Transverse colon (tissue), 4 donors: ENCODE results near the gene CRYBG1. TPM values are rescaled to one million over a fixed set of nuclear protein-coding genes. Genes with fewer than 3 reads are reported as not detected.
"Not testable (repeated sequence)": the region's sequence is repeated elsewhere in the genome, so short reads cannot be mapped to it uniquely, and the experiment has no call there.

Source experiments
- DNase-seq: peaks from one replicate; pipeline ENCODE4 v3.0.0-alpha.2; 2019
- H3K27ac ChIP-seq, 4 donors: fragments of 200-600 bp; sonication (generic); 2 replicates each; pipeline ENCODE4 v1.5.1; 2016 to 2018; ENCODE audit warnings: inconsistent platforms in 4 of 4
- H3K27me3 ChIP-seq: fragments of 200-600 bp; sonication (generic); 2 replicates; pipeline ENCODE4 v1.5.1; 2017; ENCODE audit warnings: inconsistent platforms
- H3K36me3 ChIP-seq, 4 donors: fragments of 200-600 bp; sonication (generic); 2 replicates each; pipeline ENCODE4 v1.5.1; 2017 to 2019; ENCODE audit warnings: inconsistent platforms in 4 of 4
- H3K4me1 ChIP-seq, 4 donors: fragments of 200-600 bp; sonication (generic); 2 replicates each; pipeline ENCODE4 v1.5.1; 2017 to 2020; ENCODE audit warnings: inconsistent platforms in 4 of 4
- H3K4me3 ChIP-seq, 4 donors: fragments of 200-600 bp; sonication (generic); 1 replicate in 1 of 4; 2 replicates in 3 of 4; pipeline versions ENCODE4 v1.5.1 to v1.6.1; 2017 to 2019; ENCODE audit warnings: inconsistent platforms in 4 of 4
- H3K9me3 ChIP-seq, 2 donors: fragments of 200-600 bp; sonication (generic); 2 replicates each; pipeline ENCODE4 v1.5.1; 2017 to 2019; ENCODE audit warnings: inconsistent platforms in 2 of 2
- EP300 ChIP-seq: sonication (generic); formaldehyde crosslinking; IDR thresholded peaks from one replicate; pipeline ENCODE4 v1.6.1; 2017; ENCODE audit warnings: antibody characterized with exemption, low read depth
- POLR2A ChIP-seq: fragments of 450-650 bp; IDR thresholded peaks from one replicate; pipeline ENCODE4 v1.6.1; 2016; ENCODE audit warnings: antibody characterized with exemption, mild to moderate bottlenecking, moderate library complexity
- POLR2AphosphoS5 ChIP-seq, 3 donors: sonication (generic); formaldehyde crosslinking; IDR thresholded peaks; one replicate each; pipeline ENCODE4 v1.6.1; 2016; ENCODE audit warnings: antibody characterized with exemption in 3 of 3
- WGBS, 2 donors: methylation state at CpG; one replicate each; pipeline ENCODE4 v1.1.5; 2018; ENCODE audit warnings: low coverage in 1 of 2; 5-methylcytosine and 5-hydroxymethylcytosine counted together
- in situ Hi-C, 4 donors: fragments of 200-750 bp; cut with MboI; loops; one replicate each; pipeline versions ENCODE4 v1.15.0 to v1.15.1; 2017; ENCODE audit warnings: low sequenced_read_pairs in 3 of 4, low pct_ligation_motif_present in 1 of 4, low pct_unique_long_range_greater_than_20kb in 1 of 4
- intact Hi-C: fragments of 100-400 bp; cut with DNase I; formaldehyde crosslinking; loops from one replicate; pipeline ENCODE4 v1.15.1; 2023; ENCODE audit warnings: low total_unique reads
- total RNA-seq, 4 donors: library from RNA; depleted of rRNA; stranded (reverse); fragments of >200 nt; gene quantifications; one replicate each; pipeline ENCODE4 v1.1.0, GENCODE V29; 2016
- TF ChIP-seq, protein P1 (sequence below), 5 experiments: fragments of 200-600 bp in 3 of 5; fragments of 450-650 bp in 2 of 5; sonication (generic) in 3 of 5; IDR thresholded peaks; 1 replicate in 2 of 5; 2 replicates in 3 of 5; pipeline ENCODE4 v1.5.1; 2016 to 2017; ENCODE audit warnings: antibody characterized with exemption in 5 of 5, inconsistent platforms in 3 of 5, mild to moderate bottlenecking in 2 of 5, moderate library complexity in 1 of 5

CRYBG1 gene
- total RNA-seq, 4 donors from 2014 or later, result 64.3 to 112 (median 70.2) TPM

GRCh38 chr6:106387875-106388274 is 27.4 kb downstream of the CRYBG1 start:
- DNase-seq, result no peak
- intact Hi-C loops, result no loop called here
- TF ChIP-seq POLR2AphosphoS5 (IDR thresholded peaks at IDR 0.05) (peak; percentile 31 to 81 (median 41)), EP300 (no peak)
- TF ChIP-seq, protein P1, sequence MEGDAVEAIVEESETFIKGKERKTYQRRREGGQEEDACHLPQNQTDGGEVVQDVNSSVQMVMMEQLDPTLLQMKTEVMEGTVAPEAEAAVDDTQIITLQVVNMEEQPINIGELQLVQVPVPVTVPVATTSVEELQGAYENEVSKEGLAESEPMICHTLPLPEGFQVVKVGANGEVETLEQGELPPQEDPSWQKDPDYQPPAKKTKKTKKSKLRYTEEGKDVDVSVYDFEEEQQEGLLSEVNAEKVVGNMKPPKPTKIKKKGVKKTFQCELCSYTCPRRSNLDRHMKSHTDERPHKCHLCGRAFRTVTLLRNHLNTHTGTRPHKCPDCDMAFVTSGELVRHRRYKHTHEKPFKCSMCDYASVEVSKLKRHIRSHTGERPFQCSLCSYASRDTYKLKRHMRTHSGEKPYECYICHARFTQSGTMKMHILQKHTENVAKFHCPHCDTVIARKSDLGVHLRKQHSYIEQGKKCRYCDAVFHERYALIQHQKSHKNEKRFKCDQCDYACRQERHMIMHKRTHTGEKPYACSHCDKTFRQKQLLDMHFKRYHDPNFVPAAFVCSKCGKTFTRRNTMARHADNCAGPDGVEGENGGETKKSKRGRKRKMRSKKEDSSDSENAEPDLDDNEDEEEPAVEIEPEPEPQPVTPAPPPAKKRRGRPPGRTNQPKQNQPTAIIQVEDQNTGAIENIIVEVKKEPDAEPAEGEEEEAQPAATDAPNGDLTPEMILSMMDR (IDR thresholded peaks at IDR 0.05), result no peak
- WGBS, 2 donors, result 77 to 81% methylated on average over 3 of the region's 3 CpGs
- Histone ChIP-seq H3K4me3 (no peak overlapping the region), H3K27me3 (no peaks in the 10 kb centered on the region), H3K27ac (peak overlapping the region in 3 of 4 donors; percentile 29 to 49 (median 41)), H3K9me3 (no peaks in the 10 kb centered on the region), H3K4me1 (no peaks in the 10 kb centered on the region), H3K36me3 (no peaks in the 10 kb centered on the region)
- in situ Hi-C loops, result no loop called here

GRCh38 chr6:106390088-106390487 is 29.6 kb downstream of the CRYBG1 start:
- DNase-seq, result no peak
- H3K27me3 ChIP-seq, result no peaks in the 10 kb centered on the region
- no peaks in the 10 kb centered on the region for H3K9me3 ChIP-seq
- H3K4me1 ChIP-seq, result no peaks in the 10 kb centered on the region
- in situ Hi-C loops, result no loop called here
- TF ChIP-seq POLR2A (no peak), EP300 (no peak), POLR2AphosphoS5 (IDR thresholded peaks at IDR 0.05) (no peak)
- TF ChIP-seq, protein P1 (IDR thresholded peaks at IDR 0.05), result no peak
- no peak overlapping the region for H3K4me3 ChIP-seq
- H3K36me3 ChIP-seq, result no peaks in the 10 kb centered on the region
- intact Hi-C loops, result no loop called here
- no peak overlapping the region for H3K27ac ChIP-seq
- WGBS, 2 donors, result 61 to 64% methylated on average over 1 of the region's 1 CpG

DNA sequence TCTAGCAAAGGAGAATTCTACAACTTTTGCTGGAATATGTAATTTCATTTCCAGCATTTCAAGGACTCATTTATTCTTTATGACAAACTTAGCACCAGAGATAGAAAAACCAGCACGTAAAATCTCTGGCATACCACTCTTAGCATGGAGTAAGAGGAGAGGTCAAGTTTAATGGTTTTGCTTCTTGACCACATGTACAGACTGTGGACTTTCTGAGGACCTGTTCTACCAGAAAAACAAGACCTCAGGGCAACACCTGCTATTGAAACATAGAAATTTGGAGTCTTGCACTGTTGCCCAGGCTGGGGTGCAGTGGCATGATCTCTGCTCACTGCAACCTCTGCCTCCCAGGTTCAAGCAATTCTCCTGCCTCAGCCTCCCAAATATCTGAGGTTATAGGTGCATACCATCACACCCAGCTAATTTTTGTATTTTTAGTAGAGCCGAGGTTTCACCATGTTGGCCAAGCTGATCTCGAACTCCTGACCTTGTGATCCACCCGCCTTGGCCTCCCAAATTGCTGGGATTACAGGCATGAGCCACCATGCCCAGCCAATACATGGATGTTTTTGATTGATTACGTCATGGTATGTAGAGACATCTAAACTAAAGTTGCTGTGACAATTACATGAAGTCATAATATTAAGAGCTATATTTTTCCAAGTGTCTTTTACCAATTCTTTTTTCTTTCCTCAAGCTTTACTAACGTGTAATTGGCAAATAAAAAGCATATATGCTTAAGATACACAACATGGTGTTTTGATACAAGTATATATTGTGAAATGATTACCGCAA is 36.1 kb downstream of the CRYBG1 start:
- H3K4me1 ChIP-seq, result no peaks in the 10 kb centered on the region
- H3K9me3 ChIP-seq, result no peaks in the 10 kb centered on the region
- no peaks in the 10 kb centered on the region for H3K27me3 ChIP-seq
- no peak for TF ChIP-seq EP300
- WGBS, 2 donors, result 80 to 91% methylated on average over 7 of the region's 7 CpGs
- intact Hi-C loops, result no loop called here
- no peak for DNase-seq
- in situ Hi-C loops, result no loop called here
- H3K27ac ChIP-seq, result no peak overlapping the region
- H3K4me3 ChIP-seq, result no peak overlapping the region
- no peaks in the 10 kb centered on the region for H3K36me3 ChIP-seq

GRCh38 chr6:106397431-106397830 is 36.9 kb downstream of the CRYBG1 start:
- H3K9me3 ChIP-seq, result no peaks in the 10 kb centered on the region
- DNase-seq, result no peak
- no peaks in the 10 kb centered on the region for H3K27me3 ChIP-seq
- intact Hi-C loops, result no loop called here
- no peak overlapping the region for H3K4me3 ChIP-seq
- 90 to 94% methylated on average over 2 of the region's 2 CpGs for WGBS, 2 donors
- H3K4me1 ChIP-seq, result no peaks in the 10 kb centered on the region
- H3K36me3 ChIP-seq, result no peaks in the 10 kb centered on the region
- in situ Hi-C loops, result no loop called here
- H3K27ac ChIP-seq, result no peak overlapping the region
- no peak for TF ChIP-seq POLR2A
- TF ChIP-seq, protein P1 (IDR thresholded peaks at IDR 0.05), result no peak
- no peak for TF ChIP-seq EP300
- no peak for TF ChIP-seq POLR2AphosphoS5 (IDR thresholded peaks at IDR 0.05)

- H3K4me1 ChIP-seq, result no peaks in the 10 kb centered on the region
- in situ Hi-C loops, result no loop called here
- TF ChIP-seq, protein P1 (IDR thresholded peaks at IDR 0.05), result no peak
- no peak for TF ChIP-seq POLR2AphosphoS5 (IDR thresholded peaks at IDR 0.05)
- TF ChIP-seq EP300, result no peak
- no peak for TF ChIP-seq POLR2A
- no peaks in the 10 kb centered on the region for H3K9me3 ChIP-seq
- no peak for DNase-seq
- no peaks in the 10 kb centered on the region for H3K27me3 ChIP-seq
- WGBS, 2 donors, result 72 to 82% methylated on average over 3 of the region's 3 CpGs
- no peak overlapping the region for H3K4me3 ChIP-seq
- no peak overlapping the region for H3K27ac ChIP-seq
- no peaks in the 10 kb centered on the region for H3K36me3 ChIP-seq
- intact Hi-C loops, result no loop called here
These were observed 38.1 kb downstream of the CRYBG1 start for GRCh38 chr6:106398621-106399020.

- WGBS, 2 donors, result 88% methylated on average over 4 of the region's 5 CpGs; no CpG with 5 or more reads in 1 of the 2 donors
- intact Hi-C loops, in situ Hi-C loops, H3K27ac ChIP-seq, DNase-seq, H3K4me3 ChIP-seq, H3K27me3 ChIP-seq, H3K9me3 ChIP-seq, H3K36me3 ChIP-seq, H3K4me1 ChIP-seq: not testable (repeated sequence)
These were observed 44.5 kb downstream of the CRYBG1 start for GRCh38 chr6:106405044-106405443.
